DMS53 (cell line): Measurements from ENCODE around the gene IQCF6.
"Not testable (repeated sequence)": the region's sequence is repeated elsewhere in the genome, so short reads cannot be mapped to it uniquely, and the experiment has no call there.

ENCODE experiments used
- DNase-seq: peaks from one replicate; lab custom pipeline; 2025; lab: John Stamatoyannopoulos, UW

The IQCF6 gene

GRCh38 chr3:51779137-51779536 is at the start of gene IQCF6:
TSS of gene IQCF6 (minus strand) at chr3:51779237. CDS start at chr3:51779224, 13 bp downstream.
- no peak for DNase-seq

- no peak for DNase-seq
These were observed 49.3 kb upstream of the IQCF6 start for GRCh38 chr3:51828297-51828696.

- DNase-seq, result peak; percentile 14
These were observed 40.8 kb upstream of the IQCF6 start for GRCh38 chr3:51819709-51820406.

- no peak for DNase-seq
These were observed 40.1 kb upstream of the IQCF6 start for GRCh38 chr3:51819151-51819550.

GRCh38 chr3:51817375-51817774 is 38.3 kb upstream of the IQCF6 start:
- no peak for DNase-seq

GRCh38 chr3:51816723-51817122 is 37.7 kb upstream of the IQCF6 start:
- no peak for DNase-seq

GRCh38 chr3:51815614-51816013 is 36.6 kb upstream of the IQCF6 start:
- no peak for DNase-seq

- DNase-seq, result no peak
These were observed 35.0 kb upstream of the IQCF6 start for GRCh38 chr3:51814034-51814433.

GRCh38 chr3:51813539-51813938 is 34.5 kb upstream of the IQCF6 start:
- DNase-seq, result peak; percentile 1

GRCh38 chr3:51808934-51809333 is 29.9 kb upstream of the IQCF6 start:
- DNase-seq, result no peak

GRCh38 chr3:51802106-51802703 is 23.2 kb upstream of the IQCF6 start:
- no peak for DNase-seq

GRCh38 chr3:51800750-51801125 is 21.7 kb upstream of the IQCF6 start:
- no peak for DNase-seq

GRCh38 chr3:51799879-51800749 is 21.1 kb upstream of the IQCF6 start:
- DNase-seq, result peak; percentile 52

- DNase-seq, result no peak
These were observed 19.4 kb upstream of the IQCF6 start for GRCh38 chr3:51798411-51798963.

- no peak for DNase-seq
These were observed 17.8 kb upstream of the IQCF6 start for GRCh38 chr3:51796854-51797253.

- no peak for DNase-seq
These were observed 15.2 kb upstream of the IQCF6 start for GRCh38 chr3:51794206-51794605.

GRCh38 chr3:51792206-51792605 is 13.2 kb upstream of the IQCF6 start:
- DNase-seq, result no peak

GRCh38 chr3:51789437-51789836 is 10.4 kb upstream of the IQCF6 start:
- DNase-seq, result no peak

- not testable (repeated sequence) for DNase-seq
These were observed 8.5 kb upstream of the IQCF6 start for GRCh38 chr3:51787576-51787975.

- DNase-seq, result no peak
These were observed 7.2 kb upstream of the IQCF6 start for GRCh38 chr3:51786267-51786666.

GRCh38 chr3:51778554-51778953 is 483 bp downstream of the IQCF6 start:
- DNase-seq, result no peak

GRCh38 chr3:51777985-51778384 is 1.1 kb downstream of the IQCF6 start:
- DNase-seq, result peak; percentile 54
